Esophagus squamous epithelium (tissue), 5 donors: ENCODE data around the gene SLF2. TPM values are rescaled to one million over a fixed set of nuclear protein-coding genes. Genes with fewer than 3 reads are reported as not detected.

Experiments
- DNase-seq: peaks from one replicate; lab custom pipeline; 2025; lab: John Stamatoyannopoulos, UW
- H3K27ac ChIP-seq, 4 donors: fragments of 200-600 bp; sonication (generic); one replicate each; pipeline ENCODE4 v1.5.1; 2016 to 2019; ENCODE audit warnings: mild to moderate bottlenecking in 1 of 4
- H3K27me3 ChIP-seq, 4 donors: fragments of 200-600 bp; sonication (generic); 1 replicate in 3 of 4; 2 replicates in 1 of 4; pipeline versions ENCODE4 v1.5.1 to v1.6.0; 2017 to 2021; ENCODE audit warnings: antibody characterized with exemption in 1 of 4
- H3K36me3 ChIP-seq, 3 donors: fragments of 200-600 bp; sonication (generic); one replicate each; pipeline ENCODE4 v1.5.1; 2016 to 2019
- H3K4me1 ChIP-seq, 3 donors: fragments of 200-600 bp; sonication (generic); one replicate each; pipeline ENCODE4 v1.5.1; 2017 to 2019
- H3K4me3 ChIP-seq, 4 donors: fragments of 200-600 bp; sonication (generic); 1 replicate in 3 of 4; 2 replicates in 1 of 4; pipeline ENCODE4 v1.5.1; 2016 to 2019; ENCODE audit warnings: mild to moderate bottlenecking in 2 of 4, moderate library complexity in 1 of 4
- H3K9me3 ChIP-seq, 3 donors: fragments of 200-600 bp; sonication (generic); one replicate each; pipeline ENCODE4 v1.5.1; 2016 to 2019
- POLR2A ChIP-seq, 4 donors: fragments of 450-650 bp; IDR thresholded peaks; one replicate each; pipeline ENCODE4 v1.6.1; 2017; ENCODE audit warnings: antibody characterized with exemption in 4 of 4, mild to moderate bottlenecking in 4 of 4, moderate library complexity in 3 of 4
- WGBS, 2 donors: methylation state at CpG; one replicate each; pipeline ENCODE4 v1.1.5; 2018; 5-methylcytosine and 5-hydroxymethylcytosine counted together
- intact Hi-C: fragments of 100-400 bp; cut with DNase I; formaldehyde crosslinking; loops from one replicate; pipeline ENCODE4 v1.15.0; 2022
- total RNA-seq, 4 donors: library from RNA; depleted of rRNA; stranded (reverse); fragments of >200 nt; gene quantifications; one replicate each; pipeline ENCODE4 v1.1.0, GENCODE V29; 2016
- TF ChIP-seq, protein P1 (sequence below), 6 experiments: fragments of 450-650 bp in 4 of 6; fragments of 200-600 bp in 2 of 6; sonication (generic) in 2 of 6; IDR thresholded peaks; one replicate each; pipeline ENCODE4 v1.5.1; 2016 to 2019; ENCODE audit warnings: antibody characterized with exemption in 6 of 6, mild to moderate bottlenecking in 4 of 6, moderate library complexity in 4 of 6
- donor health status: DM: yes; HTN: yes; CAD: no.

Gene SLF2
- total RNA-seq, 4 donors from 2014 or later = 12.1 to 24.8 (median 13.5) TPM

DNA sequence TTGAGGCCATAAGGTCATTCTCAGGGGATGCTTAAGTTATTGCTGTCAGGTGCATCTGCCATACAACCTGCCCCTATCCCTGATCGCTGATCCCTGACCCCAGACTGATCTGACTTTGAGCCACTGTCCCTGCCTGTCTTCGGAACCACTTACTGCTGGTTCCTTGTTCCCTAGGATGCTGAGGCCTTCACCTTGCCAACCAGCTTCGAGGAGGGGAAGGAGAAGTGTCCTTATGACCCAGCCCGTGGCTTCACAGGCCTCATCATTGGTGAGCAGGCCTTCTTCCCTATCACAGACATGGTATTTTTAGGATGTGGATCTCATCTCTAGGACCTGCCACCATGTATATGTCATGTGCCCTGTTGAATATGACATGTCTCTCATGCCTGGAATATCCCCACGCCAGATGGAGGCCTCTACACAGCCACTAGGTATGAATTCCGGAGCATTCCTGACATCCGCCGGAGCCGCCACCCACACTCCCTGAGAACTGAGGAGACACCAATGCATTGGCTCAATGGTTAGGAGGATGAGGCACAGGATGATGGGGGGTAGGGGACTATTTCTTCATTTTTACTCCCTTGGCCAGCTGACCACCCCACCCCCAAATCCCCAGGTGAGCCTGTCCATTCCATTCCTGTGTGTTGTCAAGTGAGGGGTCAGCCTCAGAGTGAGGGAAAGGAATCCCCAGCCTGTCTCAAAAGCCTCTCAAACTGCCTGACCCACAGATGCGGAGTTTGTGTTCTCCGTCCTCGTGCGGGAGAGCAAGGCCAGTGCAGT, 65.5 kb downstream of the SLF2 start:
- no peak overlapping the region for H3K27ac ChIP-seq

DNA sequence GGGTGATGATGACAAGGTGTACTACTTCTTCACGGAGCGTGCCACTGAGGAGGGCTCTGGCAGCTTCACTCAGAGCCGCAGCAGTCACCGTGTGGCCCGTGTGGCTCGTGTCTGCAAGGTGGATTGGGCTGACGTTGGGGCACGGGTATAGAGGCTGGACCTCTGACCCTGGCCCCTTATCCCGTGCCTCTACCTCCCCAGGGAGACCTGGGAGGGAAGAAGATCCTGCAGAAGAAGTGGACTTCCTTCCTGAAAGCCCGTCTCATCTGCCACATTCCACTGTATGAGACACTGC, 66.1 kb downstream of the SLF2 start:
- no peaks in the 10 kb centered on the region for H3K27me3 ChIP-seq
- no peak overlapping the region for H3K27ac ChIP-seq
- TF ChIP-seq, protein P1, sequence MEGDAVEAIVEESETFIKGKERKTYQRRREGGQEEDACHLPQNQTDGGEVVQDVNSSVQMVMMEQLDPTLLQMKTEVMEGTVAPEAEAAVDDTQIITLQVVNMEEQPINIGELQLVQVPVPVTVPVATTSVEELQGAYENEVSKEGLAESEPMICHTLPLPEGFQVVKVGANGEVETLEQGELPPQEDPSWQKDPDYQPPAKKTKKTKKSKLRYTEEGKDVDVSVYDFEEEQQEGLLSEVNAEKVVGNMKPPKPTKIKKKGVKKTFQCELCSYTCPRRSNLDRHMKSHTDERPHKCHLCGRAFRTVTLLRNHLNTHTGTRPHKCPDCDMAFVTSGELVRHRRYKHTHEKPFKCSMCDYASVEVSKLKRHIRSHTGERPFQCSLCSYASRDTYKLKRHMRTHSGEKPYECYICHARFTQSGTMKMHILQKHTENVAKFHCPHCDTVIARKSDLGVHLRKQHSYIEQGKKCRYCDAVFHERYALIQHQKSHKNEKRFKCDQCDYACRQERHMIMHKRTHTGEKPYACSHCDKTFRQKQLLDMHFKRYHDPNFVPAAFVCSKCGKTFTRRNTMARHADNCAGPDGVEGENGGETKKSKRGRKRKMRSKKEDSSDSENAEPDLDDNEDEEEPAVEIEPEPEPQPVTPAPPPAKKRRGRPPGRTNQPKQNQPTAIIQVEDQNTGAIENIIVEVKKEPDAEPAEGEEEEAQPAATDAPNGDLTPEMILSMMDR (IDR thresholded peaks at IDR 0.05) = no peak
- no peak for TF ChIP-seq POLR2A (IDR thresholded peaks at IDR 0.05)
- H3K4me1 ChIP-seq = no peaks in the 10 kb centered on the region
- intact Hi-C loops = no loop called here
- H3K4me3 ChIP-seq = no peak overlapping the region
- WGBS, 2 donors = 67 to 85% methylated on average over 1 to 8 of the region's 10 CpGs
- peaks cover 5 to 65% (median 6%) of the 10 kb centered on the region in 3 donors for H3K36me3 ChIP-seq
- H3K9me3 ChIP-seq = no peaks in the 10 kb centered on the region
- no peak for DNase-seq

More for the DNA sequence above, 65.5 kb downstream of the SLF2 start:
- Histone ChIP-seq H3K27me3 (no peaks in the 10 kb centered on the region), H3K4me3 (no peak overlapping the region), H3K36me3 (peaks cover 0 to 60% (median 6%) of the 10 kb centered on the region in 3 donors), H3K4me1 (no peaks in the 10 kb centered on the region), H3K9me3 (no peaks in the 10 kb centered on the region)
- intact Hi-C loops = no loop called here
- DNase-seq = no peak
- TF ChIP-seq POLR2A (IDR thresholded peaks at IDR 0.05) = no peak
- TF ChIP-seq, protein P1 (IDR thresholded peaks at IDR 0.05) = no peak
- WGBS, 2 donors = 82 to 88% methylated on average over 11 to 13 of the region's 13 CpGs

DNA sequence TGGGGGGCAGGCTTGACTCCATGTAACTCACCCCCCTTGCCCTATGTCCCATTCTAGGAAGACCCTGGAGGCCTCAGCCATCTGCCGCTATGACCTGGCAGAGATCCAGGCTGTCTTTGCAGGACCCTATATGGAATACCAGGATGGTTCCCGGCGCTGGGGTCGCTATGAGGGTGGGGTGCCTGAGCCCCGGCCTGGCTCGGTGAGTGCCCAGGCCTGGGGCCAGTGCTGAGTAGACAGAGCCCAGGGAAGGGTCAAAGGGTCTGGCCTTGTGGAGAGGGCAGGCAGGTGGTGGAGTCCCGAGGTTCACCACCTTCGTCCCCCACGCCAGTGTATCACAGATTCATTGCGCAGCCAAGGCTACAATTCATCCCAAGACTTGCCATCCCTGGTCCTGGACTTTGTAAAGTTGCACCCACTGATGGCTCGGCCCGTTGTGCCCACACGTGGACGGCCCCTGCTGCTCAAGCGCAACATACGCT, 67.1 kb downstream of the SLF2 start:
- intact Hi-C loops = no loop called here

DNA sequence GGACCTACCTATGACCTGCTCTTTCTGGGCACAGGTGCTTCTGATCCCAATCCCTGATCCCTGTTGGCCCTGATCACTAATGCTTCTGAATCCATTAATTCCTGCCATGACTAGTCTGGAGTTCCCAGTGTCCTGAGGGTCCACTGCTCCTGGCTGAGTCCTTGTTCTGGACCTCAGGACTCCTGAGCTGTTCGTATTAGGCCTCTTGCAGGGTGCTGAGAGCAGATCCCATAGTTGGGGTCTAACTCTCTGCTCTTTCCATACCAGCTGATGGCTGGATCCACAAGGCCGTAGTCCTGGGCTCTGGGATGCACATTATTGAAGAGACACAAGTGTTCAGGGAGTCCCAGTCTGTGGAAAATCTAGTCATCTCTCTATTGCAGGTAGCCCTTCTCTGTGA, 67.5 kb downstream of the SLF2 start:
- intact Hi-C loops = no loop called here
- no peak overlapping the region for H3K4me3 ChIP-seq
- H3K27ac ChIP-seq = no peak overlapping the region
- H3K9me3 ChIP-seq = no peaks in the 10 kb centered on the region
- TF ChIP-seq POLR2A (IDR thresholded peaks at IDR 0.05) = no peak
- TF ChIP-seq, protein P1 (IDR thresholded peaks at IDR 0.05) = no peak
- 100% methylated on average over 1 to 2 of the region's 2 CpGs for WGBS, 2 donors
- H3K36me3 ChIP-seq = peaks cover 5 to 79% (median 6%) of the 10 kb centered on the region in 3 donors
- no peaks in the 10 kb centered on the region for H3K27me3 ChIP-seq
- peaks cover 0 to under 1% (median 0%) of the 10 kb centered on the region in 3 donors for H3K4me1 ChIP-seq
- DNase-seq = no peak

More for the DNA sequence above, 67.1 kb downstream of the SLF2 start:
- Histone ChIP-seq H3K4me1 (no peaks in the 10 kb centered on the region), H3K9me3 (no peaks in the 10 kb centered on the region), H3K36me3 (peaks cover 5 to 75% (median 6%) of the 10 kb centered on the region in 3 donors), H3K27ac (no peak overlapping the region), H3K4me3 (no peak overlapping the region), H3K27me3 (no peaks in the 10 kb centered on the region)
- TF ChIP-seq, protein P1 (IDR thresholded peaks at IDR 0.05) = no peak
- no peak for TF ChIP-seq POLR2A (IDR thresholded peaks at IDR 0.05)
- 83 to 93% methylated on average over 2 to 3 of the region's 16 CpGs for WGBS, 2 donors
- DNase-seq = no peak

DNA sequence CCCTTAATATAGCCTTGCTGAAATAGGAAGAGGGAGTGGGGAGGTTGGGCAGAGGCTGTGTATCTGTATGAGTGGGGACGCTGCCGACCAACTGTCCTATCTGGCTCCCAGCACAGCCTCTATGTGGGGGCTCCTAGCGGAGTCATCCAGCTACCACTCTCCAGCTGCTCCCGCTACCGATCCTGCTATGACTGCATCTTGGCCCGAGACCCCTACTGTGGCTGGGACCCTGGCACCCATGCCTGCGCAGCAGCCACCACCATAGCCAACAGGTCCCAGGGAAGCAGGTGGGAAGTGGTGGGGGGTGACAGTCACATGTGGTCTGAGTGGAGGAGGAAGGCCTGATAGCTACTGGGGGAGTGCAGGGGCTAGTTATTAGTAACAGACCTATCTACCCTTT, 67.9 kb downstream of the SLF2 start:
- Histone ChIP-seq H3K4me3 (no peak overlapping the region), H3K9me3 (no peaks in the 10 kb centered on the region), H3K27ac (no peak overlapping the region), H3K4me1 (peaks cover 0 to 4% (median 0%) of the 10 kb centered on the region in 3 donors), H3K36me3 (peaks cover 5 to 82% (median 6%) of the 10 kb centered on the region in 3 donors), H3K27me3 (no peaks in the 10 kb centered on the region)
- DNase-seq = no peak
- intact Hi-C loops = no loop called here
- 96 to 100% methylated on average over 5 to 7 of the region's 7 CpGs for WGBS, 2 donors
- no peak for TF ChIP-seq POLR2A (IDR thresholded peaks at IDR 0.05)
- TF ChIP-seq, protein P1 (IDR thresholded peaks at IDR 0.05) = no peak
